ENCODE data around the gene PAPPA. TPM values are rescaled to one million over a fixed set of nuclear protein-coding genes. Genes with fewer than 3 reads are reported as not detected.

The PAPPA gene
- total and polyA plus RNA-seq, 7 experiments from 2014 or later: 0.07 to 0.64 (median 0.48) TPM; not detected in 4

- Mint-ChIP-seq H3K4me1 (no peaks in the 10 kb centered on the region), H3K36me3 (peaks cover 6 to 71% (median 53%) of the 10 kb centered on the region in 5 donors), H3K27ac (no peak overlapping the region), H3K4me3 (no peak overlapping the region), H3K9me3 (peaks cover 0 to 14% (median 1%) of the 10 kb centered on the region in 11 donors), H3K27me3 (no peaks in the 10 kb centered on the region)
- CTCF ChIA-PET: no interaction called here
- Histone ChIP-seq H3K9me3 (ENCODE audit: control insufficient read depth in 2 of 3, low read length in 3 of 3) (no peaks in the 10 kb centered on the region), H3K27ac (ENCODE audit: low read depth, low read length) (no peak overlapping the region), H3K36me3 (ENCODE audit: control insufficient read depth in 2 of 3, insufficient read depth in 3 of 3, low read length in 3 of 3) (peaks cover 0 to 18% (median 4%) of the 10 kb centered on the region in 3 experiments), H3K4me1 (ENCODE audit: control insufficient read depth in 2 of 2, insufficient read depth in 2 of 2, low read length in 2 of 2) (no peaks in the 10 kb centered on the region), H3K4me3 (ENCODE audit: low read length) (no peak overlapping the region), H3K27me3 (ENCODE audit: control insufficient read depth in 2 of 2, insufficient read depth in 2 of 2, low read length in 2 of 2) (no peaks in the 10 kb centered on the region)
- intact Hi-C loops (cut with micrococcal nuclease): no loop called here
- DNase-seq (no peak), ATAC-seq (no peak)
- POLR2A ChIA-PET: no interaction called here
These were observed 284.1 kb downstream of the PAPPA start for GRCh38 chr9:116437411-116438370.

- Histone ChIP-seq H3K36me3 (ENCODE audit: control insufficient read depth in 2 of 3, insufficient read depth in 3 of 3, low read length in 3 of 3) (peaks cover 0 to 18% (median 4%) of the 10 kb centered on the region in 3 experiments), H3K4me3 (ENCODE audit: low read length) (no peak overlapping the region), H3K27ac (ENCODE audit: low read depth, low read length) (no peak overlapping the region), H3K9me3 (ENCODE audit: control insufficient read depth in 2 of 3, low read length in 3 of 3) (no peaks in the 10 kb centered on the region), H3K27me3 (ENCODE audit: control insufficient read depth in 2 of 2, insufficient read depth in 2 of 2, low read length in 2 of 2) (no peaks in the 10 kb centered on the region), H3K4me1 (ENCODE audit: control insufficient read depth in 2 of 2, insufficient read depth in 2 of 2, low read length in 2 of 2) (no peaks in the 10 kb centered on the region)
- DNase-seq (no peak), ATAC-seq (no peak)
- H3K27me3 Mint-ChIP-seq: no peaks in the 10 kb centered on the region
- H3K4me1 Mint-ChIP-seq: peaks cover 0 to 1% (median 0%) of the 10 kb centered on the region in 7 donors
- peaks cover 0 to 14% (median 3%) of the 10 kb centered on the region in 11 donors for H3K9me3 Mint-ChIP-seq
- peaks cover 6 to 58% (median 51%) of the 10 kb centered on the region in 5 donors for H3K36me3 Mint-ChIP-seq
- ChIA-PET POLR2A (no interaction called here), CTCF (no interaction called here)
- H3K4me3 Mint-ChIP-seq: no peak overlapping the region
- intact Hi-C loops (cut with micrococcal nuclease): no loop called here
- H3K27ac Mint-ChIP-seq: no peak overlapping the region
These were observed 288.9 kb downstream of the PAPPA start for GRCh38 chr9:116442528-116442927.

- no peaks in the 10 kb centered on the region for H3K27me3 Mint-ChIP-seq
- no peaks in the 10 kb centered on the region for H3K4me1 Mint-ChIP-seq
- DNase-seq: no peak
- H3K36me3 ChIP-seq (ENCODE audit: control insufficient read depth in 2 of 3, insufficient read depth in 3 of 3, low read length in 3 of 3): no peaks in the 10 kb centered on the region
- no peak overlapping the region for H3K4me3 Mint-ChIP-seq
- H3K4me3 ChIP-seq (ENCODE audit: low read length): no peak overlapping the region
- no peak overlapping the region for H3K27ac Mint-ChIP-seq
- ChIA-PET POLR2A (no interaction called here), CTCF (no interaction called here)
- no peaks in the 10 kb centered on the region for H3K27me3 ChIP-seq (ENCODE audit: control insufficient read depth in 2 of 2, insufficient read depth in 2 of 2, low read length in 2 of 2)
- peak; percentile 22 for ATAC-seq
- no peaks in the 10 kb centered on the region for H3K9me3 ChIP-seq (ENCODE audit: control insufficient read depth in 2 of 3, low read length in 3 of 3)
- peaks cover 0 to 17% (median 14%) of the 10 kb centered on the region in 5 donors for H3K36me3 Mint-ChIP-seq
- H3K9me3 Mint-ChIP-seq: peaks cover 0 to 2% (median 0%) of the 10 kb centered on the region in 11 donors
- H3K4me1 ChIP-seq (ENCODE audit: control insufficient read depth in 2 of 2, insufficient read depth in 2 of 2, low read length in 2 of 2): no peaks in the 10 kb centered on the region
- no peak overlapping the region for H3K27ac ChIP-seq (ENCODE audit: low read depth, low read length)
- intact Hi-C loops (cut with micrococcal nuclease): no loop called here
These were observed 294.3 kb downstream of the PAPPA start for GRCh38 chr9:116447934-116448333.

- Mint-ChIP-seq H3K27ac (no peak overlapping the region), H3K4me1 (no peaks in the 10 kb centered on the region), H3K4me3 (no peak overlapping the region), H3K27me3 (no peaks in the 10 kb centered on the region), H3K9me3 (no peaks in the 10 kb centered on the region), H3K36me3 (peaks cover 0 to 19% (median 13%) of the 10 kb centered on the region in 5 donors)
- no peaks in the 10 kb centered on the region for H3K4me1 ChIP-seq (ENCODE audit: control insufficient read depth in 2 of 2, insufficient read depth in 2 of 2, low read length in 2 of 2)
- intact Hi-C loops (cut with micrococcal nuclease): no loop called here
- CTCF ChIA-PET: no interaction called here
- ATAC-seq: no peak
- H3K27me3 ChIP-seq (ENCODE audit: control insufficient read depth in 2 of 2, insufficient read depth in 2 of 2, low read length in 2 of 2): no peaks in the 10 kb centered on the region
- H3K4me3 ChIP-seq (ENCODE audit: low read length): no peak overlapping the region
- no peaks in the 10 kb centered on the region for H3K9me3 ChIP-seq (ENCODE audit: control insufficient read depth in 2 of 3, low read length in 3 of 3)
- POLR2A ChIA-PET: no interaction called here
- no peak overlapping the region for H3K27ac ChIP-seq (ENCODE audit: low read depth, low read length)
- no peak for DNase-seq
- H3K36me3 ChIP-seq (ENCODE audit: control insufficient read depth in 2 of 3, insufficient read depth in 3 of 3, low read length in 3 of 3): no peaks in the 10 kb centered on the region
These were observed 294.8 kb downstream of the PAPPA start for GRCh38 chr9:116448431-116448830.

GRCh38 chr9:116449949-116450348 is 296.4 kb downstream of the PAPPA start:
- Mint-ChIP-seq H3K9me3 (peaks cover 0 to 4% (median 0%) of the 10 kb centered on the region in 11 donors), H3K36me3 (peaks cover 0 to 19% (median 14%) of the 10 kb centered on the region in 5 donors), H3K4me1 (no peaks in the 10 kb centered on the region), H3K4me3 (no peak overlapping the region), H3K27me3 (no peaks in the 10 kb centered on the region), H3K27ac (no peak overlapping the region)
- Histone ChIP-seq H3K4me1 (ENCODE audit: control insufficient read depth in 2 of 2, insufficient read depth in 2 of 2, low read length in 2 of 2) (no peaks in the 10 kb centered on the region), H3K27me3 (ENCODE audit: control insufficient read depth in 2 of 2, insufficient read depth in 2 of 2, low read length in 2 of 2) (no peaks in the 10 kb centered on the region), H3K27ac (ENCODE audit: low read depth, low read length) (no peak overlapping the region), H3K4me3 (ENCODE audit: low read length) (no peak overlapping the region), H3K36me3 (ENCODE audit: control insufficient read depth in 2 of 3, insufficient read depth in 3 of 3, low read length in 3 of 3) (no peaks in the 10 kb centered on the region), H3K9me3 (ENCODE audit: control insufficient read depth in 2 of 3, low read length in 3 of 3) (no peaks in the 10 kb centered on the region)
- intact Hi-C loops (cut with micrococcal nuclease): no loop called here
- ATAC-seq (no peak), DNase-seq (no peak)
- CTCF ChIA-PET: no interaction called here
- POLR2A ChIA-PET: no interaction called here

GRCh38 chr9:116450378-116451139 is 297.0 kb downstream of the PAPPA start:
- no peaks in the 10 kb centered on the region for H3K4me1 ChIP-seq (ENCODE audit: control insufficient read depth in 2 of 2, insufficient read depth in 2 of 2, low read length in 2 of 2)
- ATAC-seq (peak; percentile 20), DNase-seq (no peak)
- ChIA-PET POLR2A (no interaction called here), CTCF (no interaction called here)
- H3K27me3 Mint-ChIP-seq: no peaks in the 10 kb centered on the region
- H3K27ac Mint-ChIP-seq: peak overlapping the region in 1 of 9 donors; percentile 36
- H3K4me1 Mint-ChIP-seq: no peaks in the 10 kb centered on the region
- intact Hi-C loops (cut with micrococcal nuclease): no loop called here
- H3K27ac ChIP-seq (ENCODE audit: low read depth, low read length): no peak overlapping the region
- no peaks in the 10 kb centered on the region for H3K36me3 ChIP-seq (ENCODE audit: control insufficient read depth in 2 of 3, insufficient read depth in 3 of 3, low read length in 3 of 3)
- H3K4me3 ChIP-seq (ENCODE audit: low read length): no peak overlapping the region
- peaks cover 0 to 4% (median 0%) of the 10 kb centered on the region in 11 donors for H3K9me3 Mint-ChIP-seq
- peaks cover 0 to 19% (median 8%) of the 10 kb centered on the region in 5 donors for H3K36me3 Mint-ChIP-seq
- H3K4me3 Mint-ChIP-seq: no peak overlapping the region
- H3K27me3 ChIP-seq (ENCODE audit: control insufficient read depth in 2 of 2, insufficient read depth in 2 of 2, low read length in 2 of 2): no peaks in the 10 kb centered on the region
- H3K9me3 ChIP-seq (ENCODE audit: control insufficient read depth in 2 of 3, low read length in 3 of 3): no peaks in the 10 kb centered on the region
